Stimulated activated naive CD8-positive, alpha-beta T cell treated with anti-CD3 and anti-CD28 coated beads, Interleukin-15, Interleukin-2, amounts not matched to agents 100 ng/mL and 50 ng/mL, for 24 hours (primary cell): ENCODE measurements around the gene PAIP2B.
"Not testable (repeated sequence)": the region's sequence is repeated elsewhere in the genome, so short reads cannot be mapped to it uniquely, and the experiment has no call there.

Experiments used
- H3K27ac Mint-ChIP-seq: one replicate; pipeline ENCODE4 v1.8.0; 2021; ENCODE audit warnings: mild to moderate bottlenecking, mixed read lengths
- H3K27me3 Mint-ChIP-seq: one replicate; pipeline ENCODE4 v1.8.0; 2021; ENCODE audit warnings: mixed read lengths
- H3K36me3 Mint-ChIP-seq: one replicate; pipeline ENCODE4 v1.8.0; 2021; ENCODE audit warnings: low read depth, mixed read lengths
- H3K4me1 Mint-ChIP-seq: one replicate; pipeline ENCODE4 v1.8.0; 2021; ENCODE audit warnings: low read depth, mixed read lengths
- H3K4me3 Mint-ChIP-seq: one replicate; pipeline ENCODE4 v1.8.0; 2021; ENCODE audit warnings: mild to moderate bottlenecking, mixed read lengths
- H3K9me3 Mint-ChIP-seq: one replicate; pipeline ENCODE4 v1.8.0; 2021; ENCODE audit warnings: mixed read lengths

Gene PAIP2B

DNA sequence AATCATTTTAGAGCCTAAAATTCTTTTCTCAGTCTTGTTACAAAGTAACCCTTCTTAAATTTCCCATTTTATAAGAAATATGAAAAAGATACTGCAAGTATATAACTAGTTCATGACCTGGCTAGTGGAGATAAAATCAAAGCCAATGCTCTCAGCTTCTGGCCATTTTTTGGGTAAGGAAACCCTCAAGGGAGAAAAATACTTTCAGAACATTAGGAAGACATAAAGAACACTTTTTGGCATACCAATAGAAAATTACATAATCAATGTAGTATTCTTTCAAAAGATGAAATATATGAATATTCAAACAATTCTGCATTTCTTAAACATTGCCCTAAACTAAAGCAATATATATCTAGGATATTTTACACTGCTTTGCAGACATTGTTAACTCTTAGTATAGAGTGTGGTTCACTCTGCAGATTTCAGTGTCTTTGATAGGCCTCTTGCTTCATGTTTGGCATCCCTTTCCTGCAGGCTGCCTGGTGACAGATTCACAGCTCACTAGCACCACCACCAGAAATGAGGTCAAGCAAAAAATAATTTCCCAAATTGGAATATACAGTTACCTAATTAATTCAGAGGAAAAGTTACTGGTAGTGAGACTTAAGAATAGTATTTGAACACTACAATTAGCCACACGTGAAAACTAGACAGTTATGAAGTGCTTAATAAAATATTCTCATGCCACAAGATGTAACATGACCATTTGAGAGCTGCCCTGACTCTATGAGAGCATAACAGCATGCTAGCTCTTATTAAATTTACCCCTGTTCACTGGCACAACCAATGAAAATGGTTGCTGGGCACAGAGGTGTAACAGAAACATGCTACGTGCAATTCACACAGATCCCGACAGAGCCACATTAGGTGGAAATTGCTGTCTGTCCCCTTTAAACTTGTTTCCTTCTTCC, 36.0 kb downstream of the PAIP2B start:
- H3K27ac Mint-ChIP-seq, result no peak overlapping the region
- H3K27me3 Mint-ChIP-seq, result no peaks in the 10 kb centered on the region
- no peak overlapping the region for H3K4me3 Mint-ChIP-seq
- peaks cover 5% of the 10 kb centered on the region for H3K36me3 Mint-ChIP-seq
- H3K9me3 Mint-ChIP-seq, result peaks cover 2% of the 10 kb centered on the region
- H3K4me1 Mint-ChIP-seq, result no peaks in the 10 kb centered on the region

- H3K4me1 Mint-ChIP-seq, result peaks cover 4% of the 10 kb centered on the region
- no peak overlapping the region for H3K27ac Mint-ChIP-seq
- H3K9me3 Mint-ChIP-seq, result no peaks in the 10 kb centered on the region
- H3K36me3 Mint-ChIP-seq, result no peaks in the 10 kb centered on the region
- no peak overlapping the region for H3K4me3 Mint-ChIP-seq
- H3K27me3 Mint-ChIP-seq, result no peaks in the 10 kb centered on the region
Observed at GRCh38 chr2:71187589-71187988, 39.3 kb downstream of the PAIP2B start.

DNA sequence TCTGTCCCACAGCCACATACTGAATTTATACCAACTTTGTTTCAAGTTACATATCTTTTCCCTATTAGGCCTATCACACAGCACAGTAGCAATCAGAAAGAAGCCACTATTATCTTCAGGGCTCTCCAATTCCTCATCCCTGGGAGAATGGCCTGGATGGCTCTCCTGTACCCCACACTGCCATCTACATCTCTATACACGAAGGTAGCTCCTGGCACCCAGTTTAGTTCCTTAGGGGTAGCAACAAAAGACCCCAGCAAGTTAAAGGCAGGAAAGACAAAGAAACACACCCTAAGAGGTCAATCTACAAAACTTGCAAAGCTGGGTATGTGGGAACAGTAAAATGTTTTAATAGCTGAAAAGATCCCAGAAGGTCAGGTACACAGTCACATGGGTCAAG, 39.9 kb downstream of the PAIP2B start:
- Mint-ChIP-seq H3K27ac (no peak overlapping the region), H3K36me3 (no peaks in the 10 kb centered on the region), H3K4me1 (peaks cover 4% of the 10 kb centered on the region), H3K4me3 (no peak overlapping the region), H3K27me3 (no peaks in the 10 kb centered on the region), H3K9me3 (no peaks in the 10 kb centered on the region)

- not testable (repeated sequence) for H3K4me1 Mint-ChIP-seq, H3K9me3 Mint-ChIP-seq, H3K36me3 Mint-ChIP-seq, H3K27me3 Mint-ChIP-seq, H3K4me3 Mint-ChIP-seq, H3K27ac Mint-ChIP-seq
Observed at GRCh38 chr2:71183306-71184115, 43.4 kb downstream of the PAIP2B start.

- H3K27ac Mint-ChIP-seq, result no peak overlapping the region
- H3K9me3 Mint-ChIP-seq, result no peaks in the 10 kb centered on the region
- H3K27me3 Mint-ChIP-seq, result no peaks in the 10 kb centered on the region
- H3K36me3 Mint-ChIP-seq, result no peaks in the 10 kb centered on the region
- H3K4me1 Mint-ChIP-seq, result peaks cover 4% of the 10 kb centered on the region
- H3K4me3 Mint-ChIP-seq, result no peak overlapping the region
Observed at GRCh38 chr2:71181316-71181715, 45.6 kb downstream of the PAIP2B start.

GRCh38 chr2:71178836-71179235, 48.1 kb downstream of the PAIP2B start:
- not testable (repeated sequence) for H3K36me3 Mint-ChIP-seq, H3K27ac Mint-ChIP-seq, H3K9me3 Mint-ChIP-seq, H3K4me3 Mint-ChIP-seq, H3K27me3 Mint-ChIP-seq, H3K4me1 Mint-ChIP-seq

DNA sequence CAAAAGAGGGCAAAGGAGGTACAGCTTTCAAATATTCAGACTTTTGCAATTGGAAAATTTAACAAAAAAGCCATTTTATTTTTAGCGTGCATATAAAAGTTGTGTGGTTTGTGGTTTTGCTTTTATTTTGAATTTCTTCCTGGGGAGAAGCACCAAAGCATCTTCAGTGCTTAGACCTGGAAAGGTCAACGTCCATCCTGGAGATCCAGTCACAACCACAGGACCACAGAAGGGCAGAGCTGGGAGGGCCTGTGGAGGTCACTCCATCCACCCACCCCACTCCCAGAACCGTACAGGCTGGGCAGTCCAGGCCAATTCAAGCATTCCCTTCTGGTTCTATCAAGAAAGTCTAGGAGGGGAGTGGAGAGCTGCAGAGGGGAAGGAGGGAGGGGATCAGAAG, 52.7 kb downstream of the PAIP2B start:
- Mint-ChIP-seq H3K4me1 (peaks cover 10% of the 10 kb centered on the region), H3K36me3 (no peaks in the 10 kb centered on the region), H3K27me3 (no peaks in the 10 kb centered on the region), H3K4me3 (no peak overlapping the region), H3K27ac (no peak overlapping the region), H3K9me3 (no peaks in the 10 kb centered on the region)

DNA sequence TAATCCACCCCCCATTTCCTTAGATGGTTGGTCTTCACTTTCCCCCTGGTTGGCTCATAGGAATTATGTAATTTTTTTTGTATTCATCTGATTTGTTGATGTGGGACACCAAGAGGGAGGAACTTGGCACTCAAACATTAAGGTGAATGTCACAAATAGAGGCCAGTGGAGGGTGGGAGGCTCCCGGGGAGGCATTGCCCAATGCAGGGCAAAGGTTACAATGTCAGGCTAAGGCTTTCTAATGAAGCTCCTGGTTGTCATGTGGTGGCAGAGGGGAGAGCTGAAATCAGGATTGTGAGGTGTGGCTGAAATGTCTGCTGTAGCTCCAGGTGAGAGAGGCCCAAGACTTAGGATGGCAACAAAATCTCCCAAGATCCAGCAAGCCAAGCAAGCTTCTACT, 53.8 kb downstream of the PAIP2B start:
- H3K9me3 Mint-ChIP-seq, result no peaks in the 10 kb centered on the region

DNA sequence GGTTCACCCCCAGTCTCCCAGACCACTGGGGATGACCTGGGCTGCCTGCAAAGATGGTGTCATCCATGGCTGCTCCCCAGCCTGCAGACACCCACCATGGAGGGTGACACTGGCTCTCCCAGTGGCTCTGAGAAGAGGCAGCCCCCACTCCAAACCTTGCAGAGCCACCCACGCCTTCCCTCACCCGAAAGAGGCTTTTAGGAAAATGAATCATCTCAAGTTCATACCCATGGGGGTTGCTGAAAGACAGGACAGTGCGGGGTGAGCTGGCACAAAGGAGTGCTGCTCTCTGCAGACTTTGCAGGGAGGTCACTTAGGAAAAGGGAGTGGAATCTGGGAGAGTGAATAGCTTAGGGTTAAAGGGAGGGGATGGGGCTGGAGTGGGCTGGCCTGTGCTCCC, 60.1 kb downstream of the PAIP2B start:
- no peaks in the 10 kb centered on the region for H3K9me3 Mint-ChIP-seq
- no peaks in the 10 kb centered on the region for H3K4me1 Mint-ChIP-seq
- H3K36me3 Mint-ChIP-seq, result no peaks in the 10 kb centered on the region
- H3K4me3 Mint-ChIP-seq, result no peak overlapping the region
- H3K27me3 Mint-ChIP-seq, result peaks cover 3% of the 10 kb centered on the region
- no peak overlapping the region for H3K27ac Mint-ChIP-seq

More for the DNA sequence above, 53.8 kb downstream of the PAIP2B start:
- Mint-ChIP-seq H3K27ac (no peak overlapping the region), H3K36me3 (no peaks in the 10 kb centered on the region), H3K4me1 (peaks cover 10% of the 10 kb centered on the region), H3K4me3 (no peak overlapping the region), H3K27me3 (no peaks in the 10 kb centered on the region)

GRCh38 chr2:71157124-71157793, 69.6 kb downstream of the PAIP2B start:
- Mint-ChIP-seq H3K4me3 (no peak overlapping the region), H3K9me3 (no peaks in the 10 kb centered on the region), H3K36me3 (no peaks in the 10 kb centered on the region), H3K27ac (no peak overlapping the region), H3K4me1 (no peaks in the 10 kb centered on the region), H3K27me3 (peaks cover 4% of the 10 kb centered on the region)

DNA sequence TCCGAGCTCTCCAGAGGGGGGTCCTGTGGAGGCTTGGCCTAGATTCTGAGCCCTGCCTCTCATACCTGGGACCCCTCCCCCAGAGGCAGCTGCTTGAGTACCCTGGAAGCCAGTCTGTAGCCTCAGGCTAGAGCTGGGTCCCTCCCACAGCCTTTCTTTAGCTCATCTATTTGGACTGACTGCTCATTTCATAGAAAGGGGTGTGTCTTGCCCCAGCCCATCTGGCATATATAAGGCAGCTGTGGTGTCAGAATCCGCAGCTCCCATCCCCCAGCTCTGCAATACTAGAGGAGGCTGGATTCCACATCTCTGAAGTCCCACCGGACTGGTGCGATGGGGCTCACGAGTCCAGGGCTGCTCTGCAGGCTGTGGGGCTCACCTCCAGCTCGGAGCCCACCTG, 70.3 kb downstream of the PAIP2B start:
- Mint-ChIP-seq H3K27ac (no peak overlapping the region), H3K4me1 (no peaks in the 10 kb centered on the region), H3K9me3 (no peaks in the 10 kb centered on the region), H3K36me3 (no peaks in the 10 kb centered on the region), H3K27me3 (peaks cover 4% of the 10 kb centered on the region), H3K4me3 (no peak overlapping the region)

DNA sequence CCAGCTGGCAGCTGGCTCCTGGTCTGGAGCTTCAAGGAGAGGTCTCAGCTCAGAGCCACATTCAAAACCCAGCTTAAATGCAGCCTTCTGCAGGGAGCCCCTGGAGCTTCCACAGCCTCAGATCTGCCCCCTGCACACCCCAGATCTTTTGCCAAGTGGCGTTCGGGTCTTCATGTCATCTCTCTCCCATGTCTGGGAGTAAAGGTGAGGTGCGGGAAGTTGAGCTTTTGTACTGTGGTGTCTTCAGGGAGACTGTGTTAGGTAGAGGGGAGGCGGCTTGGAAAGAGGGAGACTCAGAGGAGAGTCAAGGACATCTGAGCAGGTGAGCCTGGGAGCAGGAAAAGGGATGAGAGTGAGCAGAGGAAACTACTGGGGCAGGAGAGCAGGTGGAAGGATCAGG, 71.1 kb downstream of the PAIP2B start:
- Mint-ChIP-seq H3K4me1 (no peaks in the 10 kb centered on the region), H3K27ac (no peak overlapping the region), H3K36me3 (peaks cover 5% of the 10 kb centered on the region), H3K9me3 (no peaks in the 10 kb centered on the region), H3K4me3 (no peak overlapping the region), H3K27me3 (peaks cover 4% of the 10 kb centered on the region)

GRCh38 chr2:71154798-71155197, 72.1 kb downstream of the PAIP2B start:
- no peak overlapping the region for H3K27ac Mint-ChIP-seq
- no peaks in the 10 kb centered on the region for H3K9me3 Mint-ChIP-seq
- peaks cover 4% of the 10 kb centered on the region for H3K27me3 Mint-ChIP-seq
- H3K36me3 Mint-ChIP-seq, result peaks cover 14% of the 10 kb centered on the region
- no peaks in the 10 kb centered on the region for H3K4me1 Mint-ChIP-seq
- H3K4me3 Mint-ChIP-seq, result no peak overlapping the region

DNA sequence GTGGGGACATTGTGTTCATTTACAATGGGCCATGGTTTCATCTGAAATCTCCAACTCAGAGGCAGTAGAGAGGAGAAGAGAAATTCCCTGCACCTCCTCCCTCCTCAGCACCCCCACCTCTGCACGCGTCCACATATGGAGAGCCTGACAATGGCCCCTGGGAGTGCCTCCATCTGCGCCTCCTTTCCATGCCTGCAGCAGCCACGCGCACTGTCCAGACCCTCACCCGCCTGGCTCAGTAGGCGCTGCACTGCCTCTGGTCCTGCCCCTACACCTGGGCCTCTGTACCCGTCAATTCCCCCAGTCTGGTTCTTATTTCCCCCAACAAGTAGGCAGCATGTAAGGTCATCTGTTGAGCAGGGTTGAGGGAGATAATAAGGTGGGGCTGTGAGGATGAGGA, 72.6 kb downstream of the PAIP2B start:
- Mint-ChIP-seq H3K27ac (no peak overlapping the region), H3K4me1 (no peaks in the 10 kb centered on the region), H3K9me3 (no peaks in the 10 kb centered on the region), H3K27me3 (peaks cover 4% of the 10 kb centered on the region), H3K4me3 (no peak overlapping the region), H3K36me3 (peaks cover 18% of the 10 kb centered on the region)
